GM18520 (cell line): ENCODE results near the gene CDKL5.
"Not testable (repeated sequence)": the region's sequence is repeated elsewhere in the genome, so short reads cannot be mapped to it uniquely, and the experiment has no call there.

Experiments used
- ATAC-seq: cut with Tn5 transposase; IDR thresholded peaks from one replicate; pipeline ENCODE4 v1.9.1; 2021; ENCODE audit not compliant: unreplicated experiment

The CDKL5 gene

DNA sequence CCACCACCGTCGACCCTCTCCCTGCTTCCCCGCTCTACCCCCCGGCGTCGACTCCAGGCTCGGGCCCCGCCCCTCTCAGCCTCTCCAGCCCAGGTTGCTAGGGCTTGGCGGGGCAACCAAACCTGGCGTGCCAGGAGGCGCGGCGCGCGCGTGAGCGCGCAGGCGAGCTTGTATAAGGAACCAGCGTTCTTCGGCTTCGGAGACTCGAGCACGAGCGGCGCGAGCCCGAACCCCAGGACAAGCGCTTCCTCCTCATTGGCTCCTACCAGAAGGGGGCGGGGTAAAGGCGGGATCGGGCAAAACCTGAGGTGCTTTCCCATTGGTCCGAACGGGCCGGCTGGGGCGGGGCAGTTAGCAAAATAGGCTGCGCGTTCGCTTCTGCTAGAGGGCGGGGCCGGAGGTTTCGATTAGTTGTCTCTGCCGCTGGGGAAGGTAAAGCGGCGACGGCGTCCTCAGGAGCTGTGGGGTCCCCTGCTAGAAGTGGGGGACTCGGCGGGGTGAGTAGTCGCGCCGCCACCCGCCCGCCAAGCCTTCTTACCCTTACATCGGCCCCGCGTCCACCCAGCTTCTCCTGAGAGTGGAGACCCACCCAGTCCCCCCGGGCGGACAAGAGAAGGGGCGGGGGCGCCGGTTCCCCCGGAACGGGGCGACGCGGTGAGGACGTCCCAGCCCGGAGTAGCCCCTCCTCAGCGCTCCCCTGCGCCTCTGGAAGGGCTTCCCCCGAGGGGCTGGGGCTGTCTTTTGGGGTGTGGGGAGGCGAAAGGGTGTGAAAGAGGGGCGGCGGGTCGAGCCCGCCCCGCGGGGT lies at the start of gene CDKL5:
Gene CDKL5 (plus strand): TSS at position 410 of the 805 bp plus-strand sequence. CDS start 81,489 bp downstream, outside the sequence.
- ATAC-seq = peak; percentile 87

DNA sequence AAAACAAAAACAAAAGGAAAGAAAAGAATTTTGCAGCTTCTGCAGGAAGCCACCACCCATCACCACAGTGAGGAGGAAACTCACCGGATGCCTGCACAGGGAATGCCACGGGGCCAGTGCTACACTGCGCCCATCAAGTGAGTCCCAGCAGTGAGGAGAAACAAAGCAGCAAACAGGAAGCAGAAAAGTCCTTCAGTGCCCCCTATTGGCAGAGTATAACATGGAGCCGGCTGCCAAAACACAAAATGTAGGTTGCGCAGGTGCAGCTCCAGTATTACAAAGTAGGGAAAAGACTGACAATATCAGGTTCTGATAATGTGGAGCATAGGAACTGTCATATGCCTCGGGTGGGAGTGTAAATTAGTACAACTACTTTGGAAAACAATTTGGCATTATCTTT lies 47.6 kb upstream of the CDKL5 start:
- no peak for ATAC-seq

- ATAC-seq = no peak
Measured at GRCh38 chrX:18389966-18390365, 35.4 kb upstream of the CDKL5 start.

DNA sequence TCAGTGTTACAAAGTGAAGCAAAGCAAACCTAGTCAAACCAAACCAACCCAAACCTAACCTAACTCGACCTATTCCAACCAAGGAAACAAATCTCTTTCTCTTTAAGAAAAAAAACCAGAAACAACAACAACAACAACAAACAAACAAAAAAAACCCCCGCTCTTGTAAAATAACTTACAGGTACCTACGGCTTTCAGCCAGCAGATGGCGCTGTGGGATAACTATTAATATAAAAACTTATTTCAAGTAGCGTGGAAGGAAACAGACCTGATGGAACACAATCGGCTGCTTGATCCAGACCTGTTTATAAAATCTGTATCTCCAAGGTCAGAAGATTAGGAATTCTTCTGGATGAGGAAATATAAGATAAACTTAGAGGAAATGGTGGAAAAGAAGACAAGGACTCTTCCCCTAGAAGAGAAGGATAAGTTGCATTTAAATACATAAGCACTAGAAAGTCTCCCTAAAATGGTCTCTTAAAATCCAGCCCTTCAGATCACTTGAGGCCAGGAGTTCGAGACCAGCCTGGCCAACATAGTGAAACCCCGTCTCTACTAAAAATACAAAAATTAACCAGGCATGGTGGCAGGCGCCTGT lies 34.4 kb upstream of the CDKL5 start:
- no peak for ATAC-seq

GRCh38 chrX:18394477-18394876 lies 30.9 kb upstream of the CDKL5 start:
- no peak for ATAC-seq

- no peak for ATAC-seq
Measured at GRCh38 chrX:18401848-18402213, 23.6 kb upstream of the CDKL5 start.

- ATAC-seq = no peak
Measured at GRCh38 chrX:18406531-18407266, 18.7 kb upstream of the CDKL5 start.

DNA sequence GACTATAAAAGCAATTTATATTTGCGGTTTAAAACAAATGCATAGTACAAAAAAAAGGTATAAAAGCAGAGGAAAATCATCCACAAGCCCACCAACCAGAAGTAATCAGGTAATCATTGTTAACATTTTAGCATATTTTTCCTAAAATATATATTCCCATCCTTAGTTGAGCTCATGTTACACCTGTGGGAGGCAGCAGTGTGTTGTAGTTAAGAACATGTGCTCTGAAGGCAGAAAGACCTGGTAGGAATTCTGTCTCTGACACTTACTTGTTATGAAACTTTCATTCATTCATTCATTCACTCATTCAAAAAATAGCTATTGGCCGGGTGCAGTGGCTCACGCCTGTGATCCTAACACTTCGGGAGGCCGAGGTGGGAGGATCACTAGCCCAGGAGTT lies 15.4 kb upstream of the CDKL5 start:
- no peak for ATAC-seq

DNA sequence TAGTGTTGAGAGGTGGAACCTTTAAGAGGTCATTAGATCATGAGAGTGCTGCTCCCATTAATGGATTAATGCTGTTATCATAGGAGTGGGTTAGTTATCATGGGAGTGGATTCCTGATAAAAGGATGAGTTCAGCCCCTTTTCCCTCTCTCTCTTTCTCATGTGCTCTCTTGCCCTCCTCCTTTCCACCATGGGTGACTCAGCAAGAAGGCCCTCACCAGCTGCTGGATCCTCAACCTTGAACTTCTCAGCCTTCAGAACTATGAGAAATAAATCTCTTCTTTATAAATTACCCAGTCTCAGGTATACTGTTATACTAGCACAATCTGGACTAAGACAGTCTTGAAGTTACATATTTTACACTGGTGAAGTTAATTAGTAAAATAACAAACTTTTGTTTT lies 10.0 kb upstream of the CDKL5 start:
- ATAC-seq = no peak

GRCh38 chrX:18422325-18422724 lies 3.1 kb upstream of the CDKL5 start:
- no peak for ATAC-seq

- no peak for ATAC-seq
Measured at GRCh38 chrX:18422886-18423285, 2.5 kb upstream of the CDKL5 start.

DNA sequence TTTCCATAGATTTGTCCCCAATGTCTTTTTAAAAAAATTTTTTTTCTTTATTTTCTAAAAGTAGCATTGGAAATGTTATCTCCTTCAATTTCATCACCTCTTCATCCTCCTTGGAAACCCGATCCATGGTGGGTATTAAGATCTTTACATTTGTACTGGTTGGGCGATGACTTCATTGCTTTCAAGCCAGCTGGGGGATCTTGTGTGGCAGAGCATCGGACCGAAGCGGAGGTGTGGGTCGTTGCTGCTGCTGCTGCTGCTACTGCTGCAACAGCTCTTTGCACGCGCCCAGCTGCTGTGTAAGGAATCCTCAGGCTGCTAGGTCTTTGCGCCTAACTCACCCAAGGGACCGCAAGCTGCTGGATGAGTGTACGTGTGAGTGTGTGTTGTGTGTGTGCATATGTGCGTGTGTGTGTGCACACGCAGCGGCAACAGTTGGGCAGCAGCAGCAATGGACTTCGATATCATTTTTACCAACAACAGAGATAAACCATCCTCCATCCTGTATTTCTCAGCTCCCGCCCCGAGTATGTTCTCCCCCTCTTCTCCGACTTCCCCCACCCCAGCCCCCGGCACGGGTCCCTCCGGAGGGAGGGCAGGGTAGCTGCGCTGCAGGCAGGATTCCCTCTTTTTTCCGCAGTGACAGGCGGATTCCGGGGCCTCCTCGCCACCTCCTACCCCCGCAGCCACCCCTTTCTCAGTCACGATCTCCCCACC lies 768 bp upstream of the CDKL5 start:
- no peak for ATAC-seq

DNA sequence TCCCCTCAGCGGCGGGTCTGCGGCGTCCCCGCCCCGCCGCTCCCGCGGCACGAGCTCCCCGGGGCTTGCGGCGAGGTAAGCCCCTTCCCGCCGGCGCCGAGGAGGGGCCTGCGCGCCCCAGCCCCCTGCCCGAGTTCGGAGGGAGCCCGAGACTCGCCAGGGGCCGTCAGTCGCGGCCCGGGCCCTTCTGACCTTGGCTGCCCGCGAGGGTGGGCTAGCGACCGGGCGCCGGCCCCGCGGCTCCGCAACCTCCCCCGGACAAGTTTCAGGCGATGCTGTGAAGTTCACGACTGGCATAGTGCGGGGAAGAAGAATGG lies 554 bp downstream of the CDKL5 start:
- ATAC-seq = no peak

- no peak for ATAC-seq
Measured at GRCh38 chrX:18428006-18428405, 2.6 kb downstream of the CDKL5 start.

GRCh38 chrX:18433288-18433687 lies 7.9 kb downstream of the CDKL5 start:
- ATAC-seq = not testable (repeated sequence)

GRCh38 chrX:18434896-18435295 lies 9.5 kb downstream of the CDKL5 start:
- ATAC-seq = no peak

- ATAC-seq = no peak
Measured at GRCh38 chrX:18436017-18436416, 10.6 kb downstream of the CDKL5 start.

DNA sequence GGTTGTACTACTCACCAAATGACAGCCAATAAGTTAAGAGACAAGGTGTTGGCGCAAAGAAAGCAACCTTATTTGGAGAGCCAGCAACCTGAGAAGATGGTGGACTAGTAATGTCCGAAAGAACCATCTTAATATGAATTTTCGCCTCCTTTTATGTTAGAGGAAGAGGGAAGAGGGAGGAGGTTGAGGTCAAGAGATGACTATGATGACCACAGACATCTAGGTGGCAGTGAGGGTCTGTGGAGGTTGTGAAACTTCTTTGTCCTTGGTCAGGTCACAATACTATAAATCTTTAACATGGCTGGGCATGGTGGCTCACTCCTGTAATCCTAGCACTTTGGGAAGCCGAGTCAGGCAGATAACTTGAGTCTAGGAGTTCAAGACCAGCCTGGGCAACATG lies 15.4 kb downstream of the CDKL5 start:
- no peak for ATAC-seq

DNA sequence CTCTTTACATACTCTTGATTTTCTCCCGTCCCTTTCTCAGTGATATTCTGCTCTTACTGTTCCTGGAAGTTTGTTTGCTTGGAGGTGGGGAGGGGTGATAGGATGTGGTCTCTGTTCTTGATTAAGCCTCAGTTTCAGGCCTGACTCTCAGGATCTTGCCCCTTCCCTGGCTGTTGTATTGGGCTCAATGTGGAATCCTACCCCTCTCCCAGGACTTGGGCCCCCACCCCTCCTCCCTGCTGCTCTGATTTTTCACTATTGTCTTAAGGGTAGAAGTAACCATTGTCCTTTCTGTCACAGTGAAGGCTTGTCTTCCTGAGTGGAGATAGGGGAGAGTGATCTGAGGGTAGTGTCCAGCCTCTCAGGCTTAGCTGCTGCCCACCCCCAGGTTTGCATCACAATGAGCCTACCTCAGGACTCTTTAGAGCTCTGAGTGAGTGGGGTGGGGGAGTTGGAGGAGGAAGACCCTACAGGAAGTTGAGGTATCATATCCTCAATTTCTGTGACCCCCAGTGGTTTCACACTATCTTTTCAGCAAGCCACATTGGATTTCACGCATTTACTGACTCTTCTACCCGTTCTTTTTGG lies 16.5 kb downstream of the CDKL5 start:
- no peak for ATAC-seq

- ATAC-seq = no peak
Measured at GRCh38 chrX:18448416-18448815, 23.0 kb downstream of the CDKL5 start.

DNA sequence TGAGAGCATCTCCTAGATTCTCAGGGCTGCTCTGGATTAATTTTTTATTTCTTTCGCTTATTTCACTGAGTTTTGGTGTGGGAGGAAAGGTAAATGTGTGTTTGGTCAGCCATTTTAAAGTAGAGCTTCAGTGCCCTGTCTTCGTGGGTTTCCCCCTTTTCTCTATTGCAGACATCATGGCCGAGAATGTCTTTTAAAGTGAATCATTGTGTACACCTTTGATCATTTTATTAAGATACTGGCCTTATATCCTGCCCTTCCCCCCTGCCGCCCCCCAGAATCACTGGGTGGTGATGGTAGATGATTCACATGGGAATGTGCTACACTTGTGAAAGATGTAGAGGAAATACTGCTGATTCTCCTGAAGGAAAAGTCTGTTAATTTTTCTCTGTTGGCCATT lies 23.8 kb downstream of the CDKL5 start:
- ATAC-seq = no peak
